ENCODE data around the gene RAB37.

The RAB37 gene

GRCh38 chr17:74725111-74725510, 11.9 kb upstream of the RAB37 start:
- TF ChIP-seq SPI1 (IDR thresholded peaks at IDR 0.05; ENCODE audit: borderline replicate concordance, low read depth) (no peak), REST (IDR thresholded peaks at IDR 0.05; ENCODE audit: insufficient replicate concordance, low read depth) (no peak), GABPA (IDR thresholded peaks at IDR 0.05; ENCODE audit: low read depth) (no peak), POLR2AphosphoS5 (IDR thresholded peaks at IDR 0.05; ENCODE audit: low read depth) (no peak)
- TF ChIP-seq, protein P1, sequence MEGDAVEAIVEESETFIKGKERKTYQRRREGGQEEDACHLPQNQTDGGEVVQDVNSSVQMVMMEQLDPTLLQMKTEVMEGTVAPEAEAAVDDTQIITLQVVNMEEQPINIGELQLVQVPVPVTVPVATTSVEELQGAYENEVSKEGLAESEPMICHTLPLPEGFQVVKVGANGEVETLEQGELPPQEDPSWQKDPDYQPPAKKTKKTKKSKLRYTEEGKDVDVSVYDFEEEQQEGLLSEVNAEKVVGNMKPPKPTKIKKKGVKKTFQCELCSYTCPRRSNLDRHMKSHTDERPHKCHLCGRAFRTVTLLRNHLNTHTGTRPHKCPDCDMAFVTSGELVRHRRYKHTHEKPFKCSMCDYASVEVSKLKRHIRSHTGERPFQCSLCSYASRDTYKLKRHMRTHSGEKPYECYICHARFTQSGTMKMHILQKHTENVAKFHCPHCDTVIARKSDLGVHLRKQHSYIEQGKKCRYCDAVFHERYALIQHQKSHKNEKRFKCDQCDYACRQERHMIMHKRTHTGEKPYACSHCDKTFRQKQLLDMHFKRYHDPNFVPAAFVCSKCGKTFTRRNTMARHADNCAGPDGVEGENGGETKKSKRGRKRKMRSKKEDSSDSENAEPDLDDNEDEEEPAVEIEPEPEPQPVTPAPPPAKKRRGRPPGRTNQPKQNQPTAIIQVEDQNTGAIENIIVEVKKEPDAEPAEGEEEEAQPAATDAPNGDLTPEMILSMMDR (IDR thresholded peaks at IDR 0.05; ENCODE audit: insufficient read depth, low read length) = no peak
- no peaks in the 10 kb centered on the region for H3K27me3 ChIP-seq (ENCODE audit: insufficient read depth, poor library complexity, severe bottlenecking)
- DNase-seq (ENCODE audit: low read depth in 1 of 2, low spot score in 1 of 2) = no peak
- no peak overlapping the region for H3K4me3 ChIP-seq (replicated peaks; ENCODE audit: insufficient read depth, low read length)
- H3K27ac ChIP-seq (replicated peaks) = no peak overlapping the region

GRCh38 chr17:74728033-74728701, 8.9 kb upstream of the RAB37 start:
- TF ChIP-seq SPI1 (IDR thresholded peaks at IDR 0.05; ENCODE audit: borderline replicate concordance, low read depth) = no peak
- TF ChIP-seq, protein P1 (IDR thresholded peaks at IDR 0.05; ENCODE audit: insufficient read depth, low read length) = no peak
- no peak for TF ChIP-seq REST (IDR thresholded peaks at IDR 0.05; ENCODE audit: insufficient replicate concordance, low read depth)
- no peak for TF ChIP-seq POLR2AphosphoS5 (IDR thresholded peaks at IDR 0.05; ENCODE audit: low read depth)
- TF ChIP-seq GABPA (IDR thresholded peaks at IDR 0.05; ENCODE audit: low read depth) = no peak
- DNase-seq (ENCODE audit: low read depth in 1 of 2, low spot score in 1 of 2) = no peak
- Histone ChIP-seq H3K27me3 (ENCODE audit: insufficient read depth, poor library complexity, severe bottlenecking) (no peaks in the 10 kb centered on the region), H3K27ac (replicated peaks) (no peak overlapping the region), H3K4me3 (replicated peaks; ENCODE audit: insufficient read depth, low read length) (no peak overlapping the region)

GRCh38 chr17:74728702-74729075, 8.4 kb upstream of the RAB37 start:
- H3K4me3 ChIP-seq (replicated peaks; ENCODE audit: insufficient read depth, low read length) = no peak overlapping the region
- no peaks in the 10 kb centered on the region for H3K27me3 ChIP-seq (ENCODE audit: insufficient read depth, poor library complexity, severe bottlenecking)
- TF ChIP-seq SPI1 (IDR thresholded peaks at IDR 0.05; ENCODE audit: borderline replicate concordance, low read depth) (no peak), REST (IDR thresholded peaks at IDR 0.05; ENCODE audit: insufficient replicate concordance, low read depth) (no peak), POLR2AphosphoS5 (IDR thresholded peaks at IDR 0.05; ENCODE audit: low read depth) (no peak), GABPA (IDR thresholded peaks at IDR 0.05; ENCODE audit: low read depth) (no peak)
- TF ChIP-seq, protein P1 (IDR thresholded peaks at IDR 0.05; ENCODE audit: insufficient read depth, low read length) = no peak
- no peak for DNase-seq (ENCODE audit: low read depth in 1 of 2, low spot score in 1 of 2)
- H3K27ac ChIP-seq (replicated peaks) = no peak overlapping the region

All from HL-60 (cell line).